Fibroblast of lung (primary cell): ENCODE data around the gene ZCWPW2. TPM values are rescaled to one million over a fixed set of nuclear protein-coding genes. Genes with fewer than 3 reads are reported as not detected.

Experiments used
- DNase-seq, 2 donors: peaks; one replicate each; pipeline versions ENCODE4 v3.0.0 to v3.0.0-alpha.2; 2010; ENCODE audit warnings: low read depth in 2 of 2
- H2AFZ ChIP-seq: 2 replicates; pipeline ENCODE4 v1.5.1; 2012; ENCODE audit warnings: low read length, control low read depth, inconsistent platforms
- H3K27ac ChIP-seq: 2 replicates; pipeline ENCODE4 v1.5.1; 2011; ENCODE audit warnings: low read length, control low read depth; ENCODE audit not compliant: insufficient read depth
- H3K27me3 ChIP-seq: 2 replicates; pipeline ENCODE4 v1.5.1; 2011; ENCODE audit warnings: mild to moderate bottlenecking, low read length; ENCODE audit not compliant: control insufficient read depth, insufficient read depth
- H3K36me3 ChIP-seq: 2 replicates; pipeline ENCODE4 v1.5.1; 2011; ENCODE audit warnings: low read length; ENCODE audit not compliant: control insufficient read depth, insufficient read depth
- H3K4me1 ChIP-seq: 2 replicates; pipeline ENCODE4 v1.5.1; 2011; ENCODE audit warnings: low read length; ENCODE audit not compliant: control insufficient read depth, insufficient read depth; ENCODE audit errors: extremely low read depth
- H3K4me2 ChIP-seq: 2 replicates; pipeline ENCODE4 v1.5.1; 2011; ENCODE audit warnings: low read length, control low read depth; ENCODE audit not compliant: insufficient read depth; ENCODE audit errors: extremely low read depth
- H3K4me3 ChIP-seq, 4 experiments: fragments of 200-600 bp in 1 of 4; sonication (generic) in 1 of 4; replicated peaks in 1 of 4; 2 replicates each; pipeline ENCODE4 v1.5.1; 2011 to 2016; ENCODE audit warnings: low read length in 4 of 4, low read depth in 3 of 4, mild to moderate bottlenecking in 3 of 4, control low read depth in 2 of 4, inconsistent platforms in 1 of 4, mixed read lengths in 1 of 4; ENCODE audit not compliant: insufficient read depth in 1 of 4; ENCODE audit errors: control extremely low read depth in 1 of 4
- H3K79me2 ChIP-seq: 2 replicates; pipeline ENCODE4 v1.5.1; 2012; ENCODE audit warnings: mild to moderate bottlenecking, low read length, inconsistent platforms; ENCODE audit not compliant: control insufficient read depth, insufficient read depth
- H3K9ac ChIP-seq: 2 replicates; pipeline ENCODE4 v1.5.1; 2011; ENCODE audit warnings: mild to moderate bottlenecking, low read length, control low read depth; ENCODE audit not compliant: insufficient read depth
- H3K9me3 ChIP-seq: 2 replicates; pipeline ENCODE4 v1.5.1; 2012; ENCODE audit warnings: low read depth, low read length; ENCODE audit not compliant: control insufficient read depth, insufficient read depth
- H4K20me1 ChIP-seq: 2 replicates; pipeline ENCODE4 v1.5.1; 2011; ENCODE audit warnings: low read length; ENCODE audit not compliant: control insufficient read depth, insufficient read depth; ENCODE audit errors: extremely low read depth
- CTCF ChIP-seq, 2 donors: IDR thresholded peaks in 1 of 2; conservative IDR thresholded peaks in 1 of 2; 1 replicate in 1 of 2; 2 replicates in 1 of 2; pipeline ENCODE4 v1.5.1; 2011 to 2012; ENCODE audit warnings: low read length in 2 of 2, control low read depth in 1 of 2, inconsistent platforms in 1 of 2, low read depth in 1 of 2, mild to moderate bottlenecking in 1 of 2
- EZH2 ChIP-seq: IDR thresholded peaks from 2 replicates; pipeline ENCODE4 v1.5.1; 2012; ENCODE audit warnings: low read length, control low read depth, mild to moderate bottlenecking; ENCODE audit errors: missing control alignments
- polyA plus RNA-seq, 2 donors: library from polyadenylated mRNA; depleted of rRNA in 1 of 2; stranded (reverse) in 1 of 2; unstranded in 1 of 2; fragments of >200 nt; gene quantifications; 2 replicates each; pipeline ENCODE4 v1.2.1, GENCODE V29; 2011 to 2012; ENCODE audit warnings: missing spikeins in 1 of 2
- total RNA-seq: library from RNA; depleted of rRNA; stranded (reverse); fragments of >200 nt; gene quantifications from 2 replicates; pipeline ENCODE4 v1.2.1, GENCODE V29; 2014

The ZCWPW2 gene
- total and polyA plus RNA-seq, 2 donors (not counting 1 experiment from before 2014, with no cell fraction given), result 0.68 to 1.7 TPM

DNA sequence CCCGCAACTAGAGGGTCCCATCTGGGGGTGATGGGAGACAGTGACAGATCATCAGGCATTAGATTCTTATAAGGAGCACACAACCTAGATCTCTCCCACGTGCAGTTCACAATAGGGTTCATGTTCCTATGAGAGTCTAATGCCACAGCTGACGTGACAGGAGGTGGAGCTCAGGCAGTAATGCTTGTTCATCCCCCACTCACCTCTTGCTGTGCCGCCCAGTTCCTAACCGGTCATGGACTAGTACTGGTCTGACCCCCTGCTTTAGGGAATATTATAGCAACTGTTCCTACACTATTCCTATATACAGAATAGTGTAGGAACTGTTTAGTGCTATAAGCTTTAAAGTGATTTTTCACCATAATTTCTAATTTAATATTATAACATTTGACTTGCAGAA is 128.2 kb downstream of the ZCWPW2 start:
- no peak for TF ChIP-seq EZH2
- TF ChIP-seq CTCF (conservative IDR thresholded peaks at IDR 0.05 in 1 of 2, IDR thresholded peaks at IDR 0.05 in 1 of 2; ENCODE audit: low read depth in 1 of 2, low read length in 2 of 2), result no peak
- H3K9me3 ChIP-seq, result no peaks in the 10 kb centered on the region
- H3K4me3 ChIP-seq, result no peak overlapping the region
- H3K36me3 ChIP-seq, result no peaks in the 10 kb centered on the region
- H3K9ac ChIP-seq, result no peak overlapping the region
- H3K4me1 ChIP-seq, result no peaks in the 10 kb centered on the region
- H3K4me2 ChIP-seq, result no peak overlapping the region
- no peaks in the 10 kb centered on the region for H3K27me3 ChIP-seq
- no peak overlapping the region for H3K27ac ChIP-seq
- no peak overlapping the region for H2AFZ ChIP-seq
- no peaks in the 10 kb centered on the region for H3K79me2 ChIP-seq
- H4K20me1 ChIP-seq, result no peaks in the 10 kb centered on the region
- DNase-seq, result no peak

DNA sequence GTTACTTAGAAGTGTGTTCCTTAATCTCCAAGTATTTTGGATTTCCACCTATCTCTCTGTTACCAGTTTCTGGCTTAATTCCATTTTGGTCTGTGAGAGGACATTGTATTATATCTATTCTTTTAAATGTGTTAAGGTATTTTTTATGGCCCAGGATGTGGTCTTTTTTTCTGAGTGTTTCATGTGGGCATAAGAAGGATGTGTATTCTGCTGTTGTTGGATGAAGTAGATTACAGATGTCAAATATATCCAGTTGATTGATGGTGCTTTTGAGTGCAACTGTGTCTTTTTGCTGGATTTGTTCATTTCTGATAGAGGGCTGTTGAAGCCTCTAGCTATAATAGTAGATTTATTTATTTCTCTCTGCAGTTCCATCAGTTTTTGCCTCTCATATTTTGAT is 136.6 kb downstream of the ZCWPW2 start:
- Histone ChIP-seq H3K4me2 (no peak overlapping the region), H3K79me2 (no peaks in the 10 kb centered on the region), H3K4me1 (no peaks in the 10 kb centered on the region), H3K4me3 (no peak overlapping the region), H3K36me3 (no peaks in the 10 kb centered on the region), H3K9ac (no peak overlapping the region), H3K27ac (no peak overlapping the region), H3K27me3 (no peaks in the 10 kb centered on the region), H4K20me1 (no peaks in the 10 kb centered on the region), H3K9me3 (no peaks in the 10 kb centered on the region), H2AFZ (no peak overlapping the region)
- DNase-seq, result no peak
- TF ChIP-seq CTCF (conservative IDR thresholded peaks at IDR 0.05 in 1 of 2, IDR thresholded peaks at IDR 0.05 in 1 of 2; ENCODE audit: low read depth in 1 of 2, low read length in 2 of 2) (no peak), EZH2 (no peak)

DNA sequence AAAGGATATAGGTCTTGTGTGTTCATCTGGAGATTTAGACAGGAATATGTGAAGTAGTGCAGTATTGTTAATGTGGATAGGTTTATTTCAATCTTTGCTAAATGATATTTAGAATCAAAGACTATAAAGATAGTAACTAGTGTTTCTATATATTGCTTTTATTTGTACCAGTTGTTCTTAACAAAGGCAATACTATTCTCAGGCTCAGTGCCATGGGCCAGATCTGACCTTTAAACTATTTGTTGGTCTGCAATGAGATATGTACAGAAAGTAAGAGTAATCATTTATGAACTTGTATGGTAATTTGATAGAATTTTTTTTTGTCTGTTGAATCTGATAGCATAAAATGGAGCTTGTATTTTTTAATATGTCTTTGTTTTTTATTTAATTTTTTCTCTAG is 146.8 kb downstream of the ZCWPW2 start:
- no peak for DNase-seq
- Histone ChIP-seq H3K27me3 (no peaks in the 10 kb centered on the region), H3K9me3 (no peaks in the 10 kb centered on the region), H3K4me1 (no peaks in the 10 kb centered on the region), H3K9ac (no peak overlapping the region), H3K79me2 (no peaks in the 10 kb centered on the region), H2AFZ (no peak overlapping the region), H4K20me1 (no peaks in the 10 kb centered on the region), H3K27ac (no peak overlapping the region), H3K4me3 (no peak overlapping the region), H3K36me3 (no peaks in the 10 kb centered on the region), H3K4me2 (no peak overlapping the region)
- no peak for TF ChIP-seq EZH2
- TF ChIP-seq CTCF (conservative IDR thresholded peaks at IDR 0.05 in 1 of 2, IDR thresholded peaks at IDR 0.05 in 1 of 2; ENCODE audit: low read depth in 1 of 2, low read length in 2 of 2), result no peak
